ENCODE results near the gene IRX4.
A peak's percentile ranks its signal among the peaks of the same experiment; 100 is the strongest.

Gene IRX4

GRCh38 chr5:1851290-1851934 lies 31.3 kb downstream of the IRX4 start:
- Mint-ChIP-seq H3K4me3 (peak overlapping the region; percentile 30 to 66 (median 55)), H3K27ac (no peak overlapping the region), H3K4me1 (no peaks in the 10 kb centered on the region), H3K36me3 (ENCODE audit: low read depth) (no peaks in the 10 kb centered on the region), H3K27me3 (ENCODE audit: low read depth) (peaks cover 92% of the 10 kb centered on the region), H3K9me3 (peaks cover 2% of the 10 kb centered on the region)
- no peak for TF ChIP-seq CTCF (IDR thresholded peaks at IDR 0.05; ENCODE audit: unreplicated experiment in 3 of 3)

GRCh38 chr5:1850324-1851154 lies 32.2 kb downstream of the IRX4 start:
- Mint-ChIP-seq H3K9me3 (peaks cover 2% of the 10 kb centered on the region), H3K27me3 (ENCODE audit: low read depth) (peaks cover 85% of the 10 kb centered on the region), H3K4me3 (peak overlapping the region in 1 of 3 experiments; percentile 27), H3K4me1 (no peaks in the 10 kb centered on the region), H3K36me3 (ENCODE audit: low read depth) (no peaks in the 10 kb centered on the region), H3K27ac (no peak overlapping the region)
- TF ChIP-seq CTCF (IDR thresholded peaks at IDR 0.05; ENCODE audit: unreplicated experiment in 3 of 3), result no peak

- Mint-ChIP-seq H3K9me3 (peaks cover 2% of the 10 kb centered on the region), H3K4me1 (no peaks in the 10 kb centered on the region), H3K27ac (no peak overlapping the region), H3K4me3 (no peak overlapping the region), H3K27me3 (ENCODE audit: low read depth) (peaks cover 60% of the 10 kb centered on the region), H3K36me3 (ENCODE audit: low read depth) (no peaks in the 10 kb centered on the region)
- TF ChIP-seq CTCF (IDR thresholded peaks at IDR 0.05; ENCODE audit: unreplicated experiment in 3 of 3), result no peak
These were observed 35.1 kb downstream of the IRX4 start for GRCh38 chr5:1847611-1848010.

GRCh38 chr5:1847056-1847455 lies 35.7 kb downstream of the IRX4 start:
- Mint-ChIP-seq H3K4me1 (no peaks in the 10 kb centered on the region), H3K4me3 (no peak overlapping the region), H3K36me3 (ENCODE audit: low read depth) (no peaks in the 10 kb centered on the region), H3K9me3 (peaks cover 2% of the 10 kb centered on the region), H3K27me3 (ENCODE audit: low read depth) (peaks cover 59% of the 10 kb centered on the region), H3K27ac (no peak overlapping the region)
- no peak for TF ChIP-seq CTCF (IDR thresholded peaks at IDR 0.05; ENCODE audit: unreplicated experiment in 3 of 3)

GRCh38 chr5:1846583-1846982 lies 36.1 kb downstream of the IRX4 start:
- Mint-ChIP-seq H3K4me1 (no peaks in the 10 kb centered on the region), H3K27me3 (ENCODE audit: low read depth) (peaks cover 54% of the 10 kb centered on the region), H3K27ac (no peak overlapping the region), H3K9me3 (peaks cover 2% of the 10 kb centered on the region), H3K4me3 (no peak overlapping the region), H3K36me3 (ENCODE audit: low read depth) (no peaks in the 10 kb centered on the region)
- no peak for TF ChIP-seq CTCF (IDR thresholded peaks at IDR 0.05; ENCODE audit: unreplicated experiment in 3 of 3)
